ENCODE measurements around the gene CERKL. TPM values are rescaled to one million over a fixed set of nuclear protein-coding genes. Genes with fewer than 3 reads are reported as not detected.

CERKL gene
- total RNA-seq, 1 experiment from 2014 or later: 0.24 TPM

GRCh38 chr2:181643151-181643550, 13.8 kb downstream of the CERKL start:
- Mint-ChIP-seq H3K9me3 (no peaks in the 10 kb centered on the region), H3K36me3 (no peaks in the 10 kb centered on the region), H3K4me3 (no peak overlapping the region), H3K4me1 (no peaks in the 10 kb centered on the region), H3K27ac (no peak overlapping the region), H3K27me3 (ENCODE audit: low read depth) (no peaks in the 10 kb centered on the region)
- DNase-seq (ENCODE audit: low spot score) (no peak), ATAC-seq (no peak)
- POLR2A ChIA-PET: no interaction called here
- TF ChIP-seq IRF1 (CRISPR knock-in tag; IDR thresholded peaks at IDR 0.05) (no peak), ELF4 (CRISPR knock-in tag; IDR thresholded peaks at IDR 0.05; ENCODE audit: low read depth) (no peak), ZNF512 (CRISPR knock-in tag; IDR thresholded peaks at IDR 0.05; ENCODE audit: borderline replicate concordance) (no peak), NR2C2 (CRISPR knock-in tag; IDR thresholded peaks at IDR 0.05) (no peak), ZNF317 (CRISPR knock-in tag; IDR thresholded peaks at IDR 0.05; ENCODE audit: borderline replicate concordance, low read depth) (no peak), CREM (CRISPR knock-in tag; IDR thresholded peaks at IDR 0.05) (no peak), IRF2 (CRISPR knock-in tag; IDR thresholded peaks at IDR 0.05; ENCODE audit: borderline replicate concordance, low read depth) (no peak), SMAD3 (CRISPR knock-in tag; IDR thresholded peaks at IDR 0.05; ENCODE audit: borderline replicate concordance) (no peak), MXD4 (CRISPR knock-in tag; IDR thresholded peaks at IDR 0.05; ENCODE audit: borderline replicate concordance) (no peak), GABPB1 (CRISPR knock-in tag; IDR thresholded peaks at IDR 0.05) (no peak), NFATC4 (CRISPR knock-in tag; IDR thresholded peaks at IDR 0.05) (no peak), PREB (CRISPR knock-in tag; IDR thresholded peaks at IDR 0.05; ENCODE audit: borderline replicate concordance) (no peak), CDX4 (CRISPR knock-in tag; IDR thresholded peaks at IDR 0.05; ENCODE audit: borderline replicate concordance) (no peak), JAZF1 (CRISPR knock-in tag; IDR thresholded peaks at IDR 0.05) (no peak), PRDM15 (CRISPR knock-in tag; IDR thresholded peaks at IDR 0.05) (no peak), KAT7 (CRISPR knock-in tag; IDR thresholded peaks at IDR 0.05; ENCODE audit: borderline replicate concordance) (no peak), AR (CRISPR knock-in tag; IDR thresholded peaks at IDR 0.05) (no peak), ATF2 (CRISPR knock-in tag; IDR thresholded peaks at IDR 0.05; ENCODE audit: borderline replicate concordance, low read depth) (no peak), RELA (CRISPR knock-in tag; IDR thresholded peaks at IDR 0.05; ENCODE audit: borderline replicate concordance) (no peak)
- CTCF ChIA-PET: interaction anchor here (1.7 kb wide), 1 partner anchor 177 kb away, joined by 3 read pairs; no protein-coding TSS in a partner anchor

All from WTC11 (cell line).